Neural progenitor cell (in vitro differentiated cells): ENCODE results near the gene TSPAN18. TPM values are rescaled to one million over a fixed set of nuclear protein-coding genes. Genes with fewer than 3 reads are reported as not detected.

ENCODE experiments used
- DNase-seq: peaks from one replicate; pipeline ENCODE4 v3.0.0-alpha.2; 2016; ENCODE audit warnings: low spot score
- H2AFZ ChIP-seq: fragments of 200-600 bp; sonication (generic); replicated peaks from 2 replicates; pipeline ENCODE4 v1.6.1; 2016; ENCODE audit warnings: antibody characterized with exemption
- H3F3A ChIP-seq: fragments of 200-600 bp; sonication (generic); 2 replicates; pipeline ENCODE4 v1.6.1; 2016; ENCODE audit warnings: antibody characterized with exemption, low read depth
- H3K27ac ChIP-seq: fragments of 200-600 bp; sonication (generic); 2 replicates; pipeline ENCODE4 v1.5.1; 2016; ENCODE audit warnings: mild to moderate bottlenecking
- H3K27me3 ChIP-seq: fragments of 200-600 bp; sonication (generic); 2 replicates; pipeline ENCODE4 v1.6.1; 2016; ENCODE audit warnings: mild to moderate bottlenecking, moderate library complexity
- H3K36me3 ChIP-seq: fragments of 200-600 bp; sonication (generic); 2 replicates; pipeline ENCODE4 v1.5.1; 2016
- H3K4me1 ChIP-seq: fragments of 200-600 bp; sonication (generic); 2 replicates; pipeline ENCODE4 v1.6.1; 2016; ENCODE audit warnings: mixed run types
- H3K4me2 ChIP-seq: fragments of 200-600 bp; sonication (generic); 2 replicates; pipeline ENCODE4 v1.6.1; 2016
- H3K4me3 ChIP-seq: fragments of 200-600 bp; sonication (generic); 2 replicates; pipeline ENCODE4 v1.5.1; 2016
- H3K79me2 ChIP-seq: fragments of 200-600 bp; sonication (generic); 2 replicates; pipeline ENCODE4 v1.6.1; 2016; ENCODE audit warnings: low read depth
- H3K9ac ChIP-seq: fragments of 200-600 bp; sonication (generic); 2 replicates; pipeline ENCODE4 v1.6.1; 2016
- H3K9me3 ChIP-seq: fragments of 200-600 bp; sonication (generic); 2 replicates; pipeline ENCODE4 v1.5.1; 2016; ENCODE audit warnings: low read depth
- H4K20me1 ChIP-seq: fragments of 200-600 bp; sonication (generic); 2 replicates; pipeline ENCODE4 v1.6.1; 2016; ENCODE audit warnings: low read depth
- H3K27ac Mint-ChIP-seq: 3 replicates; pipeline ENCODE4 v1.8.0; 2021; ENCODE audit warnings: mixed read lengths
- H3K27me3 Mint-ChIP-seq: 2 replicates; pipeline ENCODE4 v1.8.0; 2022; ENCODE audit warnings: low read depth, mild to moderate bottlenecking, inconsistent platforms, moderate library complexity, mixed read lengths; ENCODE audit not compliant: insufficient read depth
- H3K36me3 Mint-ChIP-seq: 3 replicates; pipeline ENCODE4 v1.8.0; 2021; ENCODE audit warnings: mixed read lengths
- H3K4me1 Mint-ChIP-seq: 3 replicates; pipeline ENCODE4 v1.8.0; 2021; ENCODE audit warnings: mixed read lengths
- H3K4me3 Mint-ChIP-seq: 3 replicates; pipeline ENCODE4 v1.8.0; 2021; ENCODE audit warnings: mild to moderate bottlenecking, moderate library complexity, mixed read lengths
- H3K9me3 Mint-ChIP-seq: 3 replicates; pipeline ENCODE4 v1.8.0; 2020; ENCODE audit warnings: mixed read lengths
- CTCF ChIP-seq: fragments of 200-600 bp; sonication (generic); IDR thresholded peaks from 2 replicates; pipeline ENCODE4 v1.5.1; 2017; ENCODE audit warnings: antibody characterized with exemption, mild to moderate bottlenecking
- EZH2 ChIP-seq: fragments of 200-600 bp; sonication (generic); IDR thresholded peaks from 2 replicates; pipeline ENCODE4 v1.6.1; 2017; ENCODE audit warnings: antibody characterized with exemption, mild to moderate bottlenecking, moderate library complexity
- EZH2phosphoT487 ChIP-seq: fragments of 200-600 bp; sonication (generic); IDR thresholded peaks from 2 replicates; pipeline ENCODE4 v1.6.1; 2017; ENCODE audit warnings: antibody characterized with exemption
- total RNA-seq: library from RNA; depleted of rRNA; stranded (reverse); fragments of >200 nt; gene quantifications from 2 replicates; pipeline ENCODE4 v1.2.3, GENCODE V29; 2015; ENCODE audit warnings: low replicate concordance

The TSPAN18 gene
- total RNA-seq, 1 donor from 2014 or later = 16.5 TPM

- H3K27ac Mint-ChIP-seq = no peak overlapping the region
- no peak for DNase-seq
- peaks cover 3% of the 10 kb centered on the region for H3K36me3 Mint-ChIP-seq
- H3K4me1 Mint-ChIP-seq = peaks cover 45% of the 10 kb centered on the region
- H3K4me3 Mint-ChIP-seq = no peak overlapping the region
- Histone ChIP-seq H3F3A (peaks cover 9% of the 10 kb centered on the region), H3K27me3 (no peaks in the 10 kb centered on the region), H3K27ac (no peak overlapping the region), H3K4me2 (no peak overlapping the region), H3K4me1 (peaks cover 28% of the 10 kb centered on the region), H3K79me2 (peaks cover 4% of the 10 kb centered on the region), H2AFZ (no peak overlapping the region), H3K36me3 (no peaks in the 10 kb centered on the region), H3K9me3 (no peaks in the 10 kb centered on the region), H3K9ac (no peak overlapping the region), H3K4me3 (no peak overlapping the region), H4K20me1 (peaks cover 50% of the 10 kb centered on the region)
- H3K27me3 Mint-ChIP-seq = no peaks in the 10 kb centered on the region
- no peak for TF ChIP-seq EZH2phosphoT487
- no peak for TF ChIP-seq CTCF
- no peak for TF ChIP-seq EZH2
- H3K9me3 Mint-ChIP-seq = no peaks in the 10 kb centered on the region
These were observed 48.0 kb downstream of the TSPAN18 start for GRCh38 chr11:44774731-44775130.

GRCh38 chr11:44775366-44775984 lies 48.7 kb downstream of the TSPAN18 start:
- H4K20me1 ChIP-seq = peaks cover 56% of the 10 kb centered on the region
- no peak overlapping the region for H3K4me3 Mint-ChIP-seq
- peaks cover 28% of the 10 kb centered on the region for H3K4me1 ChIP-seq
- H3K27me3 ChIP-seq = no peaks in the 10 kb centered on the region
- no peaks in the 10 kb centered on the region for H3K9me3 Mint-ChIP-seq
- TF ChIP-seq EZH2 (no peak), CTCF (peak; percentile 76)
- H2AFZ ChIP-seq = no peak overlapping the region
- no peaks in the 10 kb centered on the region for H3K36me3 ChIP-seq
- peak; percentile 78 for DNase-seq
- H3K36me3 Mint-ChIP-seq = peaks cover 7% of the 10 kb centered on the region
- peaks cover 4% of the 10 kb centered on the region for H3K79me2 ChIP-seq
- peaks cover 9% of the 10 kb centered on the region for H3F3A ChIP-seq
- no peak overlapping the region for H3K4me3 ChIP-seq
- H3K27ac Mint-ChIP-seq = no peak overlapping the region
- no peaks in the 10 kb centered on the region for H3K9me3 ChIP-seq
- no peak overlapping the region for H3K9ac ChIP-seq
- no peak overlapping the region for H3K27ac ChIP-seq
- H3K4me2 ChIP-seq = no peak overlapping the region
- H3K4me1 Mint-ChIP-seq = peaks cover 52% of the 10 kb centered on the region
- no peaks in the 10 kb centered on the region for H3K27me3 Mint-ChIP-seq

GRCh38 chr11:44775985-44776446 lies 49.3 kb downstream of the TSPAN18 start:
- no peak overlapping the region for H3K4me2 ChIP-seq
- no peaks in the 10 kb centered on the region for H3K9me3 ChIP-seq
- H3K27ac ChIP-seq = no peak overlapping the region
- H3K9ac ChIP-seq = no peak overlapping the region
- Mint-ChIP-seq H3K9me3 (no peaks in the 10 kb centered on the region), H3K36me3 (peaks cover 7% of the 10 kb centered on the region), H3K4me3 (no peak overlapping the region), H3K27me3 (no peaks in the 10 kb centered on the region), H3K27ac (no peak overlapping the region), H3K4me1 (peaks cover 58% of the 10 kb centered on the region)
- H3K27me3 ChIP-seq = no peaks in the 10 kb centered on the region
- TF ChIP-seq EZH2phosphoT487 = no peak
- TF ChIP-seq EZH2 = no peak
- no peak for TF ChIP-seq CTCF
- no peak overlapping the region for H3K4me3 ChIP-seq
- H2AFZ ChIP-seq = no peak overlapping the region
- H4K20me1 ChIP-seq = peaks cover 57% of the 10 kb centered on the region
- no peaks in the 10 kb centered on the region for H3K36me3 ChIP-seq
- peaks cover 4% of the 10 kb centered on the region for H3K79me2 ChIP-seq
- H3K4me1 ChIP-seq = peaks cover 33% of the 10 kb centered on the region
- H3F3A ChIP-seq = peaks cover 9% of the 10 kb centered on the region
- no peak for DNase-seq
